ENCODE measurements around the gene DLGAP1. TPM values are rescaled to one million over a fixed set of nuclear protein-coding genes. Genes with fewer than 3 reads are reported as not detected.

DLGAP1 gene
- total and polyA plus RNA-seq, 4 donors = 0.54 to 11.8 (median 3.1) TPM

GRCh38 chr18:3885209-3885792, 569.8 kb downstream of the DLGAP1 start:
- WGBS, 2 donors = 80 to 90% methylated on average over 2 of the region's 2 CpGs

DNA sequence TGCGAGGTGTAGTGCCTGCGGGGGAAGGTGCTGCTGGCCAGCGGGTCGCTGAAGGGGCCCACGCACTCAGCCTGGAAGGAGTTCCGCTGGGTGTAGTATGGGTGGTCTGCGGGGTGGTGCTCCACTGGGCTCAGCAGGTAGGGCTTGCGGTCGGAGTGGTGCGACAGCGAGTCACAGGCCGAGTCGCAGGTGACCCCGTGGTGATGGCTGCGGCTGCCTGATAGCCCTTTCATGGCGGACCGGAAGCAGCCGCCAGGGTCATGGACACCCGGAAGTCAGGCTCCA, 575.3 kb downstream of the DLGAP1 start:
- H3K9me3 ChIP-seq (ENCODE audit: control insufficient read depth in 4 of 4, insufficient read depth in 3 of 4, low read length in 3 of 4) = no peaks in the 10 kb centered on the region
- H3K9ac ChIP-seq (ENCODE audit: insufficient read depth in 1 of 2, low read length in 2 of 2) = no peak overlapping the region
- no peak for ATAC-seq (ENCODE audit: insufficient read depth, low FRiP score)
- no peak overlapping the region for H3K4me3 ChIP-seq
- H3K36me3 ChIP-seq (ENCODE audit: control insufficient read depth in 4 of 4, insufficient read depth in 4 of 4, low read length in 4 of 4) = no peaks in the 10 kb centered on the region
- 97% methylated on average over 19 of the region's 19 CpGs for WGBS, 2 donors
- peaks cover 0 to 7% (median 0%) of the 10 kb centered on the region in 5 donors for H3K4me1 ChIP-seq (ENCODE audit: control insufficient read depth in 5 of 5, insufficient read depth in 5 of 5, low read length in 5 of 5)
- no peak for DNase-seq
- TF ChIP-seq, protein P1, sequence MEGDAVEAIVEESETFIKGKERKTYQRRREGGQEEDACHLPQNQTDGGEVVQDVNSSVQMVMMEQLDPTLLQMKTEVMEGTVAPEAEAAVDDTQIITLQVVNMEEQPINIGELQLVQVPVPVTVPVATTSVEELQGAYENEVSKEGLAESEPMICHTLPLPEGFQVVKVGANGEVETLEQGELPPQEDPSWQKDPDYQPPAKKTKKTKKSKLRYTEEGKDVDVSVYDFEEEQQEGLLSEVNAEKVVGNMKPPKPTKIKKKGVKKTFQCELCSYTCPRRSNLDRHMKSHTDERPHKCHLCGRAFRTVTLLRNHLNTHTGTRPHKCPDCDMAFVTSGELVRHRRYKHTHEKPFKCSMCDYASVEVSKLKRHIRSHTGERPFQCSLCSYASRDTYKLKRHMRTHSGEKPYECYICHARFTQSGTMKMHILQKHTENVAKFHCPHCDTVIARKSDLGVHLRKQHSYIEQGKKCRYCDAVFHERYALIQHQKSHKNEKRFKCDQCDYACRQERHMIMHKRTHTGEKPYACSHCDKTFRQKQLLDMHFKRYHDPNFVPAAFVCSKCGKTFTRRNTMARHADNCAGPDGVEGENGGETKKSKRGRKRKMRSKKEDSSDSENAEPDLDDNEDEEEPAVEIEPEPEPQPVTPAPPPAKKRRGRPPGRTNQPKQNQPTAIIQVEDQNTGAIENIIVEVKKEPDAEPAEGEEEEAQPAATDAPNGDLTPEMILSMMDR (IDR thresholded peaks at IDR 0.05; ENCODE audit: control extremely low read depth, extremely low read depth) = no peak
- H3K27ac ChIP-seq (ENCODE audit: low read depth in 1 of 2, low read length in 1 of 2) = no peak overlapping the region
- H3K27me3 ChIP-seq (ENCODE audit: control insufficient read depth in 3 of 3, insufficient read depth in 3 of 3, low read length in 2 of 3) = no peaks in the 10 kb centered on the region

More at GRCh38 chr18:3885209-3885792, 569.8 kb downstream of the DLGAP1 start:
- Histone ChIP-seq H3K27me3 (ENCODE audit: control insufficient read depth in 3 of 3, insufficient read depth in 3 of 3, low read length in 2 of 3) (no peaks in the 10 kb centered on the region), H3K9me3 (ENCODE audit: control insufficient read depth in 4 of 4, insufficient read depth in 3 of 4, low read length in 3 of 4) (no peaks in the 10 kb centered on the region), H3K27ac (ENCODE audit: low read depth in 1 of 2, low read length in 1 of 2) (no peak overlapping the region), H3K36me3 (ENCODE audit: control insufficient read depth in 4 of 4, insufficient read depth in 4 of 4, low read length in 4 of 4) (no peaks in the 10 kb centered on the region), H3K4me1 (ENCODE audit: control insufficient read depth in 5 of 5, insufficient read depth in 5 of 5, low read length in 5 of 5) (peaks cover 0 to 11% (median 9%) of the 10 kb centered on the region in 5 donors), H3K4me3 (no peak overlapping the region), H3K9ac (ENCODE audit: insufficient read depth in 1 of 2, low read length in 2 of 2) (no peak overlapping the region)
- DNase-seq (no peak), ATAC-seq (ENCODE audit: insufficient read depth, low FRiP score) (no peak)
- TF ChIP-seq, protein P1 (IDR thresholded peaks at IDR 0.05; ENCODE audit: control extremely low read depth, extremely low read depth) = no peak

- ATAC-seq (ENCODE audit: insufficient read depth, low FRiP score) = no peak
These were observed 575.8 kb downstream of the DLGAP1 start for GRCh38 chr18:3879114-3879835.

More at GRCh38 chr18:3879114-3879835, 575.8 kb downstream of the DLGAP1 start:
- Histone ChIP-seq H3K27ac (ENCODE audit: low read depth in 1 of 2, low read length in 1 of 2) (no peak overlapping the region), H3K4me3 (no peak overlapping the region), H3K36me3 (ENCODE audit: control insufficient read depth in 4 of 4, insufficient read depth in 4 of 4, low read length in 4 of 4) (no peaks in the 10 kb centered on the region), H3K27me3 (ENCODE audit: control insufficient read depth in 3 of 3, insufficient read depth in 3 of 3, low read length in 2 of 3) (no peaks in the 10 kb centered on the region), H3K9ac (ENCODE audit: insufficient read depth in 1 of 2, low read length in 2 of 2) (no peak overlapping the region), H3K9me3 (ENCODE audit: control insufficient read depth in 4 of 4, insufficient read depth in 3 of 4, low read length in 3 of 4) (no peaks in the 10 kb centered on the region), H3K4me1 (ENCODE audit: control insufficient read depth in 5 of 5, insufficient read depth in 5 of 5, low read length in 5 of 5) (peaks cover 0 to 12% (median 0%) of the 10 kb centered on the region in 5 donors)
- TF ChIP-seq, protein P1 (IDR thresholded peaks at IDR 0.05; ENCODE audit: control extremely low read depth, extremely low read depth) = no peak
- DNase-seq = no peak
- WGBS, 2 donors = 98 to 99% methylated on average over 59 of the region's 59 CpGs

Measured in lung (tissue), 12 donors.